ENCODE results near the gene NIF3L1. TPM values are rescaled to one million over a fixed set of nuclear protein-coding genes. Genes with fewer than 3 reads are reported as not detected.

Gene NIF3L1
- polyA plus RNA-seq, 2 donors: 11.3 to 23.3 TPM

DNA sequence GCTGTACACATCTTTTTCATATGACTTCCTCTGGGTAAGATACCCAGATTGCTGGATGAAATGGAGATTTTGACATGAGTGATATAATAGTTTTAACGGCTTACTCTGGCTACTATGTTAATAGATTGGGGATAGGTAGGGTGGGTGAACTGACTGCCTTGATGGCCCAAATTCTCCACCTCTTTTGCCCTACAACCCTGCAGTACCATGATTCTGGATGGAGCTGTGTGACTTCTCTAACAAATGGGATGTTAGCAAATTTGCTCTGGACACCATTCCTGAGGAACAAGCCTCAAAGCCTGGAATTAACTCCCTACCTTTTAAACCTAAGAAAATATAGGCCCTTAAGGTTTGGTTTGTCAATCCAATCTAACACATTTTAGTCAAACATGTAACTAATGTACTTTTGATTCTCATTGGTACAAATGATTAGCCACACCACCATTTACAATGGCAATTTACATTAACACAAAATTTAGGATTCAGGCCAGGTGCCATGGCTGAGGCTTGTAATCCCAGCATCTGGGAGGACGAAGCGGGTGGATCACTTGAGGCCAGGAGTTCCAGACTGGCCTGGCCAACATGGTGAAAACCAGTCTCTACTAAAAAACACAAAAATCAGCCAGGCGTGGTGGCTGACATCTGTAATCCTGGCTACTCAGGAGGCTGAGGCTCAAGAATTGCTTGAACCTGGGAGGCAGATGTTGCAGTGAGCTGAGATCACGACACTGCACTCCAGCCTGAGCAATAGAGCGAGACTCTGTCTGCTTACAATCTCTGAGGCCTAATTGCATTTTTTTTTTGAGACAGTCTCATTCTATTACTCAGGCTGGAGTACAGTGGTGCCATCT, 37.5 kb upstream of the NIF3L1 start:
- WGBS, 2 donors: 96 to 97% methylated on average over 6 of the region's 6 CpGs
- no peaks in the 10 kb centered on the region for H3K4me1 ChIP-seq (ENCODE audit: control insufficient read depth in 2 of 2, insufficient read depth in 2 of 2, low read length in 1 of 2)
- H3K9me3 ChIP-seq (ENCODE audit: control insufficient read depth in 2 of 2, insufficient read depth in 1 of 2, low read depth in 1 of 2, low read length in 1 of 2): no peaks in the 10 kb centered on the region
- peaks cover 3 to 15% of the 10 kb centered on the region in 2 donors for H3K36me3 ChIP-seq (ENCODE audit: control insufficient read depth in 2 of 2, insufficient read depth in 2 of 2, low read length in 1 of 2)
- no peak overlapping the region for H3K27ac ChIP-seq (ENCODE audit: low read depth in 2 of 2, low read length in 1 of 2)
- H3K4me3 ChIP-seq (ENCODE audit: low read depth in 1 of 2, low read length in 2 of 2): no peak overlapping the region
- no peaks in the 10 kb centered on the region for H3K27me3 ChIP-seq (ENCODE audit: control insufficient read depth in 1 of 2, insufficient read depth in 2 of 2, low read length in 2 of 2)

GRCh38 chr2:200852605-200853004, 36.6 kb upstream of the NIF3L1 start:
- Histone ChIP-seq H3K27me3 (ENCODE audit: control insufficient read depth in 1 of 2, insufficient read depth in 2 of 2, low read length in 2 of 2) (no peaks in the 10 kb centered on the region), H3K4me1 (ENCODE audit: control insufficient read depth in 2 of 2, insufficient read depth in 2 of 2, low read length in 1 of 2) (no peaks in the 10 kb centered on the region), H3K27ac (ENCODE audit: low read depth in 2 of 2, low read length in 1 of 2) (no peak overlapping the region), H3K4me3 (ENCODE audit: low read depth in 1 of 2, low read length in 2 of 2) (no peak overlapping the region), H3K9me3 (ENCODE audit: control insufficient read depth in 2 of 2, insufficient read depth in 1 of 2, low read depth in 1 of 2, low read length in 1 of 2) (no peaks in the 10 kb centered on the region), H3K36me3 (ENCODE audit: control insufficient read depth in 2 of 2, insufficient read depth in 2 of 2, low read length in 1 of 2) (peaks cover 3 to 18% of the 10 kb centered on the region in 2 donors)
- 95 to 98% methylated on average over 2 of the region's 2 CpGs for WGBS, 2 donors

GRCh38 chr2:200856806-200857205, 32.4 kb upstream of the NIF3L1 start:
- Histone ChIP-seq H3K4me3 (ENCODE audit: low read depth in 1 of 2, low read length in 2 of 2) (no peak overlapping the region), H3K27ac (ENCODE audit: low read depth in 2 of 2, low read length in 1 of 2) (no peak overlapping the region), H3K9me3 (ENCODE audit: control insufficient read depth in 2 of 2, insufficient read depth in 1 of 2, low read depth in 1 of 2, low read length in 1 of 2) (no peaks in the 10 kb centered on the region), H3K4me1 (ENCODE audit: control insufficient read depth in 2 of 2, insufficient read depth in 2 of 2, low read length in 1 of 2) (peaks cover 0 to 3% of the 10 kb centered on the region in 2 donors), H3K36me3 (ENCODE audit: control insufficient read depth in 2 of 2, insufficient read depth in 2 of 2, low read length in 1 of 2) (peaks cover 8 to 25% of the 10 kb centered on the region in 2 donors), H3K27me3 (ENCODE audit: control insufficient read depth in 1 of 2, insufficient read depth in 2 of 2, low read length in 2 of 2) (no peaks in the 10 kb centered on the region)
- WGBS, 2 donors: 80 to 83% methylated on average over 8 of the region's 8 CpGs

GRCh38 chr2:200860092-200860795, 28.9 kb upstream of the NIF3L1 start:
- Histone ChIP-seq H3K4me3 (ENCODE audit: low read depth in 1 of 2, low read length in 2 of 2) (peak overlapping the region in 1 of 2 donors; percentile 99), H3K4me1 (ENCODE audit: control insufficient read depth in 2 of 2, insufficient read depth in 2 of 2, low read length in 1 of 2) (peaks cover 0 to 3% of the 10 kb centered on the region in 2 donors), H3K27ac (ENCODE audit: low read depth in 2 of 2, low read length in 1 of 2) (no peak overlapping the region), H3K36me3 (ENCODE audit: control insufficient read depth in 2 of 2, insufficient read depth in 2 of 2, low read length in 1 of 2) (peaks cover 8 to 12% of the 10 kb centered on the region in 2 donors), H3K27me3 (ENCODE audit: control insufficient read depth in 1 of 2, insufficient read depth in 2 of 2, low read length in 2 of 2) (no peaks in the 10 kb centered on the region), H3K9me3 (ENCODE audit: control insufficient read depth in 2 of 2, insufficient read depth in 1 of 2, low read depth in 1 of 2, low read length in 1 of 2) (no peaks in the 10 kb centered on the region)
- 24 to 26% methylated on average over 12 of the region's 12 CpGs for WGBS, 2 donors

GRCh38 chr2:200861617-200862155, 27.5 kb upstream of the NIF3L1 start:
- H3K27me3 ChIP-seq (ENCODE audit: control insufficient read depth in 1 of 2, insufficient read depth in 2 of 2, low read length in 2 of 2): no peaks in the 10 kb centered on the region
- peak overlapping the region in 1 of 2 donors; percentile 99 for H3K4me3 ChIP-seq (ENCODE audit: low read depth in 1 of 2, low read length in 2 of 2)
- H3K36me3 ChIP-seq (ENCODE audit: control insufficient read depth in 2 of 2, insufficient read depth in 2 of 2, low read length in 1 of 2): peaks cover 8 to 12% of the 10 kb centered on the region in 2 donors
- 4% methylated on average over 4 of the region's 4 CpGs for WGBS, 2 donors
- no peaks in the 10 kb centered on the region for H3K9me3 ChIP-seq (ENCODE audit: control insufficient read depth in 2 of 2, insufficient read depth in 1 of 2, low read depth in 1 of 2, low read length in 1 of 2)
- H3K27ac ChIP-seq (ENCODE audit: low read depth in 2 of 2, low read length in 1 of 2): peak overlapping the region; percentile 7 to 33
- peaks cover 0 to 3% of the 10 kb centered on the region in 2 donors for H3K4me1 ChIP-seq (ENCODE audit: control insufficient read depth in 2 of 2, insufficient read depth in 2 of 2, low read length in 1 of 2)

GRCh38 chr2:200862532-200863000, 26.6 kb upstream of the NIF3L1 start:
- 0 to 1% methylated on average over 13 of the region's 13 CpGs for WGBS, 2 donors
- no peaks in the 10 kb centered on the region for H3K27me3 ChIP-seq (ENCODE audit: control insufficient read depth in 1 of 2, insufficient read depth in 2 of 2, low read length in 2 of 2)
- peaks cover 0 to 3% of the 10 kb centered on the region in 2 donors for H3K4me1 ChIP-seq (ENCODE audit: control insufficient read depth in 2 of 2, insufficient read depth in 2 of 2, low read length in 1 of 2)
- peak overlapping the region; percentile 65 to 100 for H3K27ac ChIP-seq (ENCODE audit: low read depth in 2 of 2, low read length in 1 of 2)
- no peaks in the 10 kb centered on the region for H3K9me3 ChIP-seq (ENCODE audit: control insufficient read depth in 2 of 2, insufficient read depth in 1 of 2, low read depth in 1 of 2, low read length in 1 of 2)
- peaks cover 8 to 9% of the 10 kb centered on the region in 2 donors for H3K36me3 ChIP-seq (ENCODE audit: control insufficient read depth in 2 of 2, insufficient read depth in 2 of 2, low read length in 1 of 2)
- peak overlapping the region; percentile 96 to 99 for H3K4me3 ChIP-seq (ENCODE audit: low read depth in 1 of 2, low read length in 2 of 2)

DNA sequence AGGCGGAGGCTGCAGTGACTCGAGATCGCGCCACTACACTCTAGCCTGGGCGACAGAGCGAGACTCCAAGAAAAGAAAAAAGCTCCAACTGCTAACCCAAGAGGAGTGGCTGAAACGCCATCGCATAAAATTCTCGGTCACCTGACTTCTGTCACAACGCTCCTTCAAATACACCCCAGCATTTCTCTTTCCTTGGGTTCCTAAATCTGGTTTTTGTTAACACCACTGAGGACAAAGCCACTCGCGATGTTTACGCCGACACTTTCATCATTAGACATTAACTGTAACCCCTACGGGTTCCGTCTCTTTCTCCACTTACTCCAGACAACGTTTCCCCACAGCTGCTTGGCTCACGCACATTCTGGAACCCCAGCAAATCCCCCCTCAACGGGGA, 25.4 kb upstream of the NIF3L1 start:
- peaks cover 3 to 5% of the 10 kb centered on the region in 2 donors for H3K36me3 ChIP-seq (ENCODE audit: control insufficient read depth in 2 of 2, insufficient read depth in 2 of 2, low read length in 1 of 2)
- peak overlapping the region; percentile 96 to 99 for H3K4me3 ChIP-seq (ENCODE audit: low read depth in 1 of 2, low read length in 2 of 2)
- WGBS, 2 donors: 0 to 1% methylated on average over 19 of the region's 19 CpGs
- H3K9me3 ChIP-seq (ENCODE audit: control insufficient read depth in 2 of 2, insufficient read depth in 1 of 2, low read depth in 1 of 2, low read length in 1 of 2): no peaks in the 10 kb centered on the region
- H3K4me1 ChIP-seq (ENCODE audit: control insufficient read depth in 2 of 2, insufficient read depth in 2 of 2, low read length in 1 of 2): peaks cover 0 to 2% of the 10 kb centered on the region in 2 donors
- peak overlapping the region; percentile 100 for H3K27ac ChIP-seq (ENCODE audit: low read depth in 2 of 2, low read length in 1 of 2)
- H3K27me3 ChIP-seq (ENCODE audit: control insufficient read depth in 1 of 2, insufficient read depth in 2 of 2, low read length in 2 of 2): no peaks in the 10 kb centered on the region

DNA sequence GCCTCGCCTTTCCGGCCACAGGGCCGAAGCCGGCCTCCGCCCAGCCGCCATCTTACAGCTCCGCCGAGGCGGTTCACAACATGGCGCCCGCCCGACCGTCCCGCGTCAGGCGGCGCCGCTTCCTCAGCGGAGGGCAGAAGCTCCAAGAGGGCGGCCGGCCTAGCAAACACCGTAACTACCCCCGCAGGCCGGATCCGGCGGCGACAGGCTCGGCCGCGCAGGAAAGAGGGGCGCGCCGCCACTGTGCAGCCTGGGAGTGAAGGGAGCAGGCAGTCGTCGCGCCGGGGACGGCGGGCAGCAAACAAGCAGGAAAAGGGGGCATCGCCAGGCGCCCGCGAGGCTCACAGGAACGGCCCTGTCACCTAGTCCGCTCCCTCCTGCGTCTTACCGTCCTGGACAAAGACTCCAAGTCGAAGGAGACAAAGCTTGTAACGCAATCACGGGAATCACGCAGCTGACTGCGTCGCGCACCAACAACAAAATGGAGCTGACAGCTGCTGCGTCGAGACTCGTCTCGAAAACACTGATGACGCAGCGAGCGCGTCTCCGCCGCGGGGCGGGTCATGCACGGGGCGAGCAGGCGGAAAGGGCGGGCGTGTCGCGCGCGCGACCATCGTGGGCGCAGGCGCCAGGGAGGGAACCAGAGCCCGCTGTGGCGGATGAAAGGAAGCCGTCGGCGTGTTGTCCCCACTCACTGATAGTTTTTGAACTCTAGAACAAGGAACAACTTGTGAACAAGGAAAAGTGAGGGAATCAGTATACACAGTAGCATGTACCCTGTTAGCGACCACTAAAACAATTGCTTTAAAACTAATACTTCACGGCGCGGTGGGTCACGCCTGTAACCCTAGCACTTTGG, 24.8 kb upstream of the NIF3L1 start, which contains the start of gene CLK1:
Gene CLK1 (minus strand): TSS at position 483 of the 859 bp plus-strand sequence. CDS start 2,796 bp downstream, outside the sequence.
- Histone ChIP-seq H3K9me3 (ENCODE audit: control insufficient read depth in 2 of 2, insufficient read depth in 1 of 2, low read depth in 1 of 2, low read length in 1 of 2) (no peaks in the 10 kb centered on the region), H3K27ac (ENCODE audit: low read depth in 2 of 2, low read length in 1 of 2) (peak within 1 kb of the TSS; percentile 100), H3K4me1 (ENCODE audit: control insufficient read depth in 2 of 2, insufficient read depth in 2 of 2, low read length in 1 of 2) (peaks cover 0 to 3% of the 10 kb centered on the region in 2 donors), H3K36me3 (ENCODE audit: control insufficient read depth in 2 of 2, insufficient read depth in 2 of 2, low read length in 1 of 2) (peaks cover 0 to 4% of the 10 kb centered on the region in 2 donors), H3K27me3 (ENCODE audit: control insufficient read depth in 1 of 2, insufficient read depth in 2 of 2, low read length in 2 of 2) (no peaks in the 10 kb centered on the region), H3K4me3 (ENCODE audit: low read depth in 1 of 2, low read length in 2 of 2) (peak within 1 kb of the TSS; percentile 96 to 99)
- whole genome bisulfite sequencing, 2 donors: 1% methylated on average over 89 of the region's 89 CpGs

All from esophagus (tissue), 2 donors.